ENCODE data around the gene SLC15A3.

SLC15A3 gene

DNA sequence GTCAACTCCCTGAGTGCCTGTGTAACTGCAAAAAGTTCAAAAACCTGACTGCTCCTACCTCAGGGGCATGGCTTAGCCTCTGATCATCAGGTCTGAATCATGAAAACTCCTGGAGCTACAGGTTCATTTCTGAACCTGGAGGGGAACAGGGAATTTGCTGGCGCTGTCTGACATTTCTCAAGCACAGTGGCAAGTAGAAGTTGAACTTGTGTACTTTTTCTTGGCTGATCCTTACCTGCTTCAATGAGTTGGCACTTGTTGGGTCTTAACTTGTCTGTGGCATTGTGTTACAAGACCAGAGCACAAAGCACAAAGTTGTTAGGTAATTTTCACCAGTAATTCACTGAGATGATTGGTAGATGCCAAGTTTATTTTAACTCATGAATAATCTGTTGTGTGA, 34.7 kb downstream of the SLC15A3 start:
- Histone ChIP-seq H3K9me3 (ENCODE audit: control insufficient read depth, insufficient read depth, low read depth, low read length) (no peaks in the 10 kb centered on the region), H3K36me3 (ENCODE audit: control insufficient read depth in 2 of 2, insufficient read depth in 1 of 2, low read length in 2 of 2) (peaks cover 0 to 48% of the 10 kb centered on the region in 2 experiments; a peak in 1 of 3 replicates), H3K4me3 (ENCODE audit: low read depth, low read length) (no peak overlapping the region), H3K27ac (ENCODE audit: extremely low read depth, low read depth, low read length) (no peak overlapping the region), H3K4me1 (ENCODE audit: control insufficient read depth, insufficient read depth, low read length) (no peaks in the 10 kb centered on the region)
- ChIA-PET CTCF (interaction anchor here (0.8 to 6.2 kb wide), 2 partner anchors 18 to 270 kb away, joined by 6 to 30 read pairs; no protein-coding TSS in a partner anchor), POLR2A (no interaction called here)
- TF ChIP-seq ZNF221 (tag by site-specific recombination; IDR thresholded peaks at IDR 0.05; ENCODE audit: borderline replicate concordance) (no peak), SCRT2 (tag by site-specific recombination; IDR thresholded peaks at IDR 0.05) (peak; percentile 65)

DNA sequence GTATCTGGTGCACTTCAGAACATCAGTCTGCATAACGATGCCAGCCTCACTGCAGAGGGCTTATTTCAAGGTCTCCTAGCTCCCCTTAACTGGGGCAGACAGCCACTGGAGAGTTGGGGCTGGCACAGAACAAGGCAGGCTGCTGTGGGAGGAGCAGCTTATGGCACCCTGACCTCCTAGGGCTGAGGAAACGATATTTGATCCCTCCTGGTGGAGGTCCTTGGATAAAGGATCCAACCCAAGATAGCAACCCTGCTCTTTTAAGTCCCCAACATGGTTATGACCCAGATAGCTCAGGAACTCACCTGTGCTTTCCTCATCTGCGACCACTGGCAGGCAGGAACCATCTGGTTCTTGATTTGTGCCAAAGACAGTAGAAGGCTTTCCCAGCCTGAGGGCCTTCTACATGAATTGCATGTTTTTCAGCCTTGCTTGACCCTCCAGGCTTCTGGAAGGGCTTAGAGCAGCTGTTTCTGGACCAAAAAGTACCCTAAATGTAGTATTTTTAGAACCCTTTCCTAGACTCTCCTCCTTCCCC, 35.2 kb downstream of the SLC15A3 start:
- no peak overlapping the region for H3K4me3 ChIP-seq (ENCODE audit: low read depth, low read length)
- no peaks in the 10 kb centered on the region for H3K4me1 ChIP-seq (ENCODE audit: control insufficient read depth, insufficient read depth, low read length)
- peaks cover 0 to 42% of the 10 kb centered on the region in 2 experiments; a peak in 1 of 3 replicates for H3K36me3 ChIP-seq (ENCODE audit: control insufficient read depth in 2 of 2, insufficient read depth in 1 of 2, low read length in 2 of 2)
- H3K9me3 ChIP-seq (ENCODE audit: control insufficient read depth, insufficient read depth, low read depth, low read length): no peaks in the 10 kb centered on the region
- ChIA-PET CTCF (interaction anchor here (0.8 to 6.2 kb wide), 2 partner anchors 17 to 270 kb away, joined by 6 to 30 read pairs; no protein-coding TSS in a partner anchor), POLR2A (interaction anchor here (4.0 kb wide), 1 partner anchor 11 kb away, joined by 36 read pairs; the partner anchor contains the start of gene PRPF19)
- TF ChIP-seq GLIS1 (tag by site-specific recombination; IDR thresholded peaks at IDR 0.05): peak; percentile 75
- TF ChIP-seq, protein P1, sequence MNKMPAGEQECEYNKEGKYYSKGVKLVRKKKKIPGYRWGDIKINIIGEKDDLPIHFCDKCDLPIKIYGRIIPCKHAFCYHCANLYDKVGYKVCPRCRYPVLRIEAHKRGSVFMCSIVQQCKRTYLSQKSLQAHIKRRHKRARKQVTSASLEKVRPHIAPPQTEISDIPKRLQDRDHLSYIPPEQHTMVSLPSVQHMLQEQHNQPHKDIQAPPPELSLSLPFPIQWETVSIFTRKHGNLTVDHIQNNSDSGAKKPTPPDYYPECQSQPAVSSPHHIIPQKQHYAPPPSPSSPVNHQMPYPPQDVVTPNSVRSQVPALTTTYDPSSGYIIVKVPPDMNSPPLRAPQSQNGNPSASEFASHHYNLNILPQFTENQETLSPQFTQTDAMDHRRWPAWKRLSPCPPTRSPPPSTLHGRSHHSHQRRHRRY (tag by site-specific recombination; IDR thresholded peaks at IDR 0.05): no peak
- TF ChIP-seq ZNF600 (tag by site-specific recombination; IDR thresholded peaks at IDR 0.05): peak; percentile 35; the same call in 1 of the 2 replicates
- TF ChIP-seq ZNF24 (tag by site-specific recombination; IDR thresholded peaks at IDR 0.05): no peak
- H3K27ac ChIP-seq (ENCODE audit: extremely low read depth, low read depth, low read length): no peak overlapping the region

DNA sequence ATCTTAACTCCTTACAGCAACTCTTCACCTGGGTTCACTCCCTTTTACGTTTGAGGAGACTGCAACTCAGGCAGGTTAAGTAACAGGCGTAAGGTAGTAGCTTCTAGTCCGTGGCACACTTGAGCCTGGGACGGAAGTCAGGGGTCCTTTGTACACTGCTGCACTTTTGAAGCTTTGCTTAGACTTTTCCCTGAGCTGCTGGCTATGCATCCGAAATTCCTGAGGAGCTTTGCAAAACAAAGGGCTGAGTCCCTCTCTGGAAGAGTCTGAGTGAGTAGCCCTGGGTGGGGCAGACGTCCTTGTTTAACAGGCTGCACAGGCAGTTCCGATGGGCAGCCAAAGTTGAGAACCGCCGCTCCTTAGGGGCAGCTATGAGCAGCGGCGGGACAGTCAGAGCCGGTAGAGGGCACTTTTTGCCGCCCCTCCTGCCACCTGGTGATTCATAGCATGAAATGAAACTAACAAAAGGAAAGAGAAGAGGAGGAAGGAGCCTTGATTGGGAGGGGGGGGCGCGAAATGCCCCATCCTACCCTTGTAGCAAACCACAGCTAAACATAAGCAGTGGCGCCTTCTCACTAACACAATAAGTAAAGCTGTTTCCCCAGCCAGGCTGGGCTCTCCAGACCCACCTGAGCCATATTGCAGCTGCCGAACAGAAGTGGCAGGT, 36.6 kb downstream of the SLC15A3 start:
- Histone ChIP-seq H3K27ac (ENCODE audit: extremely low read depth, low read depth, low read length) (no peak overlapping the region), H3K9me3 (ENCODE audit: control insufficient read depth, insufficient read depth, low read depth, low read length) (no peaks in the 10 kb centered on the region), H3K4me1 (ENCODE audit: control insufficient read depth, insufficient read depth, low read length) (no peaks in the 10 kb centered on the region), H3K4me3 (ENCODE audit: low read depth, low read length) (peak overlapping the region; percentile 55), H3K36me3 (ENCODE audit: control insufficient read depth in 2 of 2, insufficient read depth in 1 of 2, low read length in 2 of 2) (peaks cover 0 to 29% of the 10 kb centered on the region in 2 experiments; a peak in 1 of 3 replicates)
- ChIA-PET POLR2A (interaction anchor here (0.6 to 4.0 kb wide), 10 partner anchors 8 to 1624 kb away, joined by 3 to 36 read pairs (median 4); partner anchors contain the start of genes PRPF19, TMEM132A and VPS37C), CTCF (interaction anchor here (0.5 to 6.2 kb wide), 17 partner anchors 16 to 1026 kb away, joined by 3 to 30 read pairs (median 3); no protein-coding TSS in a partner anchor)
- TF ChIP-seq, protein P2, sequence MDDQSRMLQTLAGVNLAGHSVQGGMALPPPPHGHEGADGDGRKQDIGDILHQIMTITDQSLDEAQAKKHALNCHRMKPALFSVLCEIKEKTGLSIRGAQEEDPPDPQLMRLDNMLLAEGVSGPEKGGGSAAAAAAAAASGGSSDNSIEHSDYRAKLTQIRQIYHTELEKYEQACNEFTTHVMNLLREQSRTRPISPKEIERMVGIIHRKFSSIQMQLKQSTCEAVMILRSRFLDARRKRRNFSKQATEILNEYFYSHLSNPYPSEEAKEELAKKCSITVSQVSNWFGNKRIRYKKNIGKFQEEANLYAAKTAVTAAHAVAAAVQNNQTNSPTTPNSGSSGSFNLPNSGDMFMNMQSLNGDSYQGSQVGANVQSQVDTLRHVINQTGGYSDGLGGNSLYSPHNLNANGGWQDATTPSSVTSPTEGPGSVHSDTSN (CRISPR knock-in tag; IDR thresholded peaks at IDR 0.05): no peak
- TF ChIP-seq, protein P3, sequence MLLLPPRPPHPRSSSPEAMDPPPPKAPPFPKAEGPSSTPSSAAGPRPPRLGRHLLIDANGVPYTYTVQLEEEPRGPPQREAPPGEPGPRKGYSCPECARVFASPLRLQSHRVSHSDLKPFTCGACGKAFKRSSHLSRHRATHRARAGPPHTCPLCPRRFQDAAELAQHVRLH (tag by site-specific recombination; IDR thresholded peaks at IDR 0.05): no peak
- TF ChIP-seq ZNF274 (IDR thresholded peaks at IDR 0.05; ENCODE audit: low read length): no peak
- no peak for TF ChIP-seq ZNF274 (tag by site-specific recombination; IDR thresholded peaks at IDR 0.05; ENCODE audit: borderline replicate concordance)
- peak; percentile 34; the same call in 1 of the 2 replicates for TF ChIP-seq ZNF341 (tag by site-specific recombination; IDR thresholded peaks at IDR 0.05; ENCODE audit: low read depth)
- no peak for TF ChIP-seq EGR2 (tag by site-specific recombination; IDR thresholded peaks at IDR 0.05; ENCODE audit: low read depth)
- peak; percentile 20; the same call in 1 of the 2 replicates for TF ChIP-seq SP2 (tag by site-specific recombination; IDR thresholded peaks at IDR 0.05)
- TF ChIP-seq, protein P4, sequence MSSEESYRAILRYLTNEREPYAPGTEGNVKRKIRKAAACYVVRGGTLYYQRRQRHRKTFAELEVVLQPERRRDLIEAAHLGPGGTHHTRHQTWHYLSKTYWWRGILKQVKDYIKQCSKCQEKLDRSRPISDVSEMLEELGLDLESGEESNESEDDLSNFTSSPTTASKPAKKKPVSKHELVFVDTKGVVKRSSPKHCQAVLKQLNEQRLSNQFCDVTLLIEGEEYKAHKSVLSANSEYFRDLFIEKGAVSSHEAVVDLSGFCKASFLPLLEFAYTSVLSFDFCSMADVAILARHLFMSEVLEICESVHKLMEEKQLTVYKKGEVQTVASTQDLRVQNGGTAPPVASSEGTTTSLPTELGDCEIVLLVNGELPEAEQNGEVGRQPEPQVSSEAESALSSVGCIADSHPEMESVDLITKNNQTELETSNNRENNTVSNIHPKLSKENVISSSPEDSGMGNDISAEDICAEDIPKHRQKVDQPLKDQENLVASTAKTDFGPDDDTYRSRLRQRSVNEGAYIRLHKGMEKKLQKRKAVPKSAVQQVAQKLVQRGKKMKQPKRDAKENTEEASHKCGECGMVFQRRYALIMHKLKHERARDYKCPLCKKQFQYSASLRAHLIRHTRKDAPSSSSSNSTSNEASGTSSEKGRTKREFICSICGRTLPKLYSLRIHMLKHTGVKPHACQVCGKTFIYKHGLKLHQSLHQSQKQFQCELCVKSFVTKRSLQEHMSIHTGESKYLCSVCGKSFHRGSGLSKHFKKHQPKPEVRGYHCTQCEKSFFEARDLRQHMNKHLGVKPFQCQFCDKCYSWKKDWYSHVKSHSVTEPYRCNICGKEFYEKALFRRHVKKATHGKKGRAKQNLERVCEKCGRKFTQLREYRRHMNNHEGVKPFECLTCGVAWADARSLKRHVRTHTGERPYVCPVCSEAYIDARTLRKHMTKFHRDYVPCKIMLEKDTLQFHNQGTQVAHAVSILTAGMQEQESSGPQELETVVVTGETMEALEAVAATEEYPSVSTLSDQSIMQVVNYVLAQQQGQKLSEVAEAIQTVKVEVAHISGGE (tag by site-specific recombination; conservative IDR thresholded peaks at IDR 0.05; ENCODE audit: low read depth): peak; percentile 48; the same call in 1 of the 2 replicates
- TF ChIP-seq ZNF610 (tag by site-specific recombination; IDR thresholded peaks at IDR 0.05; ENCODE audit: borderline replicate concordance): peak; percentile 63; the same call in 1 of the 2 replicates
- no peak; the same call in 1 of the 2 replicates for TF ChIP-seq ZBTB17 (tag by site-specific recombination; IDR thresholded peaks at IDR 0.05)
- TF ChIP-seq, protein P5, sequence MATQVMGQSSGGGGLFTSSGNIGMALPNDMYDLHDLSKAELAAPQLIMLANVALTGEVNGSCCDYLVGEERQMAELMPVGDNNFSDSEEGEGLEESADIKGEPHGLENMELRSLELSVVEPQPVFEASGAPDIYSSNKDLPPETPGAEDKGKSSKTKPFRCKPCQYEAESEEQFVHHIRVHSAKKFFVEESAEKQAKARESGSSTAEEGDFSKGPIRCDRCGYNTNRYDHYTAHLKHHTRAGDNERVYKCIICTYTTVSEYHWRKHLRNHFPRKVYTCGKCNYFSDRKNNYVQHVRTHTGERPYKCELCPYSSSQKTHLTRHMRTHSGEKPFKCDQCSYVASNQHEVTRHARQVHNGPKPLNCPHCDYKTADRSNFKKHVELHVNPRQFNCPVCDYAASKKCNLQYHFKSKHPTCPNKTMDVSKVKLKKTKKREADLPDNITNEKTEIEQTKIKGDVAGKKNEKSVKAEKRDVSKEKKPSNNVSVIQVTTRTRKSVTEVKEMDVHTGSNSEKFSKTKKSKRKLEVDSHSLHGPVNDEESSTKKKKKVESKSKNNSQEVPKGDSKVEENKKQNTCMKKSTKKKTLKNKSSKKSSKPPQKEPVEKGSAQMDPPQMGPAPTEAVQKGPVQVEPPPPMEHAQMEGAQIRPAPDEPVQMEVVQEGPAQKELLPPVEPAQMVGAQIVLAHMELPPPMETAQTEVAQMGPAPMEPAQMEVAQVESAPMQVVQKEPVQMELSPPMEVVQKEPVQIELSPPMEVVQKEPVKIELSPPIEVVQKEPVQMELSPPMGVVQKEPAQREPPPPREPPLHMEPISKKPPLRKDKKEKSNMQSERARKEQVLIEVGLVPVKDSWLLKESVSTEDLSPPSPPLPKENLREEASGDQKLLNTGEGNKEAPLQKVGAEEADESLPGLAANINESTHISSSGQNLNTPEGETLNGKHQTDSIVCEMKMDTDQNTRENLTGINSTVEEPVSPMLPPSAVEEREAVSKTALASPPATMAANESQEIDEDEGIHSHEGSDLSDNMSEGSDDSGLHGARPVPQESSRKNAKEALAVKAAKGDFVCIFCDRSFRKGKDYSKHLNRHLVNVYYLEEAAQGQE (tag by site-specific recombination; IDR thresholded peaks at IDR 0.05): no peak
- TF ChIP-seq ZNF24 (tag by site-specific recombination; IDR thresholded peaks at IDR 0.05): no peak
- TF ChIP-seq WT1 (tag by site-specific recombination; IDR thresholded peaks at IDR 0.05): no peak

Data from HEK293 (cell line).